A549 (cell line): ENCODE measurements around the gene SLC25A26. TPM values are rescaled to one million over a fixed set of nuclear protein-coding genes. Genes with fewer than 3 reads are reported as not detected.

Source experiments
- ATAC-seq, 2 experiments: fragments of 200-7000 bp in 1 of 2; fragments of >200 bp in 1 of 2; cut with Nextera tagmentation in 1 of 2; cut with Tn5 transposase in 1 of 2; 3 replicates each; pipeline versions ENCODE4 v1.8.0 to v1.9.1; 2018 to 2020; ENCODE audit warnings: mild to moderate bottlenecking in 1 of 2, moderate library complexity in 1 of 2
- CTCF ChIA-PET: fragments of 300-600 bp; sonication (Branson Sonifier 250); formaldehyde crosslinking; extraction: SDS; loops from one replicate; lab custom pipeline; 2021; ENCODE audit warnings: antibody characterized with exemption, inconsistent platforms; lab: Yijun Ruan, JAX
- POLR2A ChIA-PET: fragments of 350-600 bp; formaldehyde crosslinking; extraction: SDS; loops from one replicate; lab custom pipeline; 2021; ENCODE audit warnings: antibody characterized with exemption, inconsistent platforms; lab: Yijun Ruan, JAX
- DNase-seq, 2 experiments: peaks; one replicate each; pipeline versions ENCODE4 v3.0.0 to v3.0.0-alpha.2; 2011 to 2016; ENCODE audit warnings: low read depth in 1 of 2, low spot score in 1 of 2
- FAIRE-seq: peaks from 2 replicates; lab custom pipeline; 2011; peaks lifted over from hg19 to GRCh38; lab: Jason Lieb, UNC
- H3K27ac ChIP-seq, 2 experiments: fragments of >200 bp; sonication (Bioruptor Twin); formaldehyde crosslinking; 3 replicates each; pipeline ENCODE4 v1.5.1; 2016 to 2017
- H3K4me1 ChIP-seq: fragments of >200 bp; sonication (Bioruptor Twin); formaldehyde crosslinking; 3 replicates; pipeline ENCODE4 v1.6.1; 2016
- H3K4me2 ChIP-seq: fragments of >200 bp; sonication (Bioruptor Twin); formaldehyde crosslinking; 3 replicates; pipeline ENCODE4 v1.6.1; 2016
- H3K4me3 ChIP-seq: fragments of >200 bp; sonication (Bioruptor Twin); formaldehyde crosslinking; 3 replicates; pipeline ENCODE4 v1.5.1; 2016
- H3K9me3 ChIP-seq: fragments of >200 bp; sonication (Bioruptor Twin); formaldehyde crosslinking; 3 replicates; pipeline ENCODE4 v1.6.1; 2016
- BHLHE40 ChIP-seq: IDR thresholded peaks from 2 replicates; pipeline ENCODE4 v1.6.1; 2012; ENCODE audit warnings: low read depth, low read length, inconsistent platforms
- CBX8 ChIP-seq: fragments of 200-600 bp; sonication (generic); IDR thresholded peaks from 2 replicates; pipeline ENCODE4 v1.6.1; 2016
- CHD2 ChIP-seq: fragments of 150-350 bp; IDR thresholded peaks from 2 replicates; pipeline ENCODE4 v1.6.1; 2014; ENCODE audit warnings: low read length; ENCODE audit not compliant: partially characterized antibody
- CHD4 ChIP-seq: fragments of 200-600 bp; sonication (generic); IDR thresholded peaks from 2 replicates; pipeline ENCODE4 v1.6.1; 2016; ENCODE audit warnings: antibody characterized with exemption, mild to moderate bottlenecking, borderline replicate concordance
- E2F6 ChIP-seq: IDR thresholded peaks from 2 replicates; pipeline ENCODE4 v1.6.1; 2012; ENCODE audit warnings: low read depth, borderline replicate concordance
- EHMT2 ChIP-seq: fragments of 200-600 bp; sonication (generic); IDR thresholded peaks from 2 replicates; pipeline ENCODE4 v1.6.1; 2016; ENCODE audit warnings: antibody characterized with exemption, low read depth, mild to moderate bottlenecking, moderate library complexity
- ELK1 ChIP-seq: fragments of 150-350 bp; IDR thresholded peaks from 2 replicates; pipeline ENCODE4 v1.6.1; 2014; ENCODE audit warnings: low read depth, mild to moderate bottlenecking, low read length
- EP300 ChIP-seq, 2 experiments: fragments of >200 bp; sonication (Bioruptor Twin); formaldehyde crosslinking; IDR thresholded peaks; 2 replicates in 1 of 2; 3 replicates in 1 of 2; pipeline ENCODE4 v1.6.1; 2016 to 2017
- FOSL2 ChIP-seq, 2 experiments: fragments of 450-650 bp in 1 of 2; fragments of >200 bp in 1 of 2; sonication (Bioruptor Twin) in 1 of 2; formaldehyde crosslinking; IDR thresholded peaks; 2 replicates each; pipeline versions ENCODE4 v1.5.0 to v1.6.1; 2016 to 2020; ENCODE audit warnings: mild to moderate bottlenecking in 1 of 2, moderate library complexity in 1 of 2
- FOXS1 ChIP-seq: fragments of 250-450 bp; sonication (Bioruptor Pico); IDR thresholded peaks from 2 replicates; pipeline ENCODE4 v1.5.0; 2020; ENCODE audit warnings: mild to moderate bottlenecking, moderate library complexity
- GATA3 ChIP-seq: IDR thresholded peaks from 2 replicates; pipeline ENCODE4 v1.6.1; 2012; ENCODE audit warnings: borderline replicate concordance
- HDAC2 ChIP-seq: fragments of 200-600 bp; sonication (generic); IDR thresholded peaks from 2 replicates; pipeline ENCODE4 v1.6.1; 2016
- HEYL ChIP-seq: fragments of 250-450 bp; sonication (Bioruptor Pico); IDR thresholded peaks from 2 replicates; pipeline ENCODE4 v1.8.0; 2021; ENCODE audit warnings: mild to moderate bottlenecking, moderate library complexity
- HOXA7 ChIP-seq: fragments of 250-450 bp; sonication (Bioruptor Pico); IDR thresholded peaks from 2 replicates; pipeline ENCODE4 v1.5.0; 2020; ENCODE audit warnings: mild to moderate bottlenecking, moderate library complexity
- HOXB5 ChIP-seq: fragments of 250-450 bp; sonication (Bioruptor Pico); IDR thresholded peaks from 2 replicates; pipeline ENCODE4 v1.5.0; 2020; ENCODE audit warnings: mild to moderate bottlenecking, moderate library complexity
- JUN ChIP-seq, 2 experiments: fragments of >200 bp; sonication (Bioruptor Twin); formaldehyde crosslinking; IDR thresholded peaks; 2 replicates in 1 of 2; 3 replicates in 1 of 2; pipeline ENCODE4 v1.6.1; 2016 to 2017
- KDM5A ChIP-seq: fragments of 200-600 bp; sonication (generic); IDR thresholded peaks from 2 replicates; pipeline ENCODE4 v1.6.1; 2016; ENCODE audit warnings: antibody characterized with exemption, mild to moderate bottlenecking
- MAX ChIP-seq: IDR thresholded peaks from 2 replicates; pipeline ENCODE4 v1.6.1; 2012
- MAZ ChIP-seq: fragments of 150-350 bp; IDR thresholded peaks from 2 replicates; pipeline ENCODE4 v1.6.1; 2014; ENCODE audit warnings: antibody characterized with exemption, low read depth, low read length, borderline replicate concordance
- NPAS2 ChIP-seq: fragments of 250-450 bp; sonication (Bioruptor Pico); IDR thresholded peaks from 2 replicates; pipeline ENCODE4 v1.8.0; 2022; ENCODE audit warnings: mild to moderate bottlenecking, moderate library complexity, borderline replicate concordance
- NR3C1 ChIP-seq: fragments of >200 bp; sonication (Bioruptor Twin); formaldehyde crosslinking; IDR thresholded peaks from 3 replicates; pipeline ENCODE4 v1.6.1; 2017
- PBX3 ChIP-seq: IDR thresholded peaks from 2 replicates; pipeline ENCODE4 v1.6.1; 2012
- PHF8 ChIP-seq: fragments of 200-600 bp; sonication (generic); IDR thresholded peaks from 2 replicates; pipeline ENCODE4 v1.6.1; 2016; ENCODE audit warnings: low read depth, mild to moderate bottlenecking, antibody characterized with exemption, moderate library complexity, borderline replicate concordance
- POLR2A ChIP-seq: IDR thresholded peaks from 2 replicates; pipeline ENCODE4 v1.6.1; 2012; ENCODE audit warnings: mild to moderate bottlenecking, low read length
- RARB ChIP-seq: fragments of 250-450 bp; sonication (Bioruptor Pico); IDR thresholded peaks from 2 replicates; pipeline ENCODE4 v1.8.0; 2021; ENCODE audit warnings: mild to moderate bottlenecking, moderate library complexity
- RCOR1 ChIP-seq: fragments of 150-350 bp; IDR thresholded peaks from 2 replicates; pipeline ENCODE4 v1.6.1; 2014; ENCODE audit warnings: antibody characterized with exemption, low read length, low read depth
- REST ChIP-seq: fragments of 200-600 bp; sonication (generic); IDR thresholded peaks from 2 replicates; pipeline ENCODE4 v1.6.1; 2016; ENCODE audit warnings: antibody characterized with exemption, mild to moderate bottlenecking, moderate library complexity
- RNF2 ChIP-seq: fragments of 200-600 bp; sonication (generic); IDR thresholded peaks from 2 replicates; pipeline ENCODE4 v1.6.1; 2016; ENCODE audit warnings: low read depth, mild to moderate bottlenecking, antibody characterized with exemption, moderate library complexity, borderline replicate concordance
- SMC3 ChIP-seq: fragments of >200 bp; sonication (Bioruptor Twin); formaldehyde crosslinking; IDR thresholded peaks from 3 replicates; pipeline ENCODE4 v1.6.1; 2018; ENCODE audit warnings: inconsistent platforms
- TFCP2L1 ChIP-seq: fragments of 250-450 bp; sonication (Bioruptor Pico); IDR thresholded peaks from 2 replicates; pipeline ENCODE4 v1.5.0; 2021; ENCODE audit warnings: mild to moderate bottlenecking
- USF2 ChIP-seq: fragments of 450-650 bp; IDR thresholded peaks from 2 replicates; pipeline ENCODE4 v1.6.1; 2014; ENCODE audit warnings: antibody characterized with exemption
- ZC3H11A ChIP-seq: fragments of 450-650 bp; IDR thresholded peaks from 2 replicates; pipeline ENCODE4 v1.6.1; 2014; ENCODE audit warnings: antibody characterized with exemption, mild to moderate bottlenecking
- ZSCAN20 ChIP-seq: fragments of 250-450 bp; sonication (Bioruptor Pico); IDR thresholded peaks from 2 replicates; pipeline ENCODE4 v1.8.0; 2022; ENCODE audit warnings: mild to moderate bottlenecking, moderate library complexity
- WGBS: methylation state at CpG from one replicate; pipeline ENCODE4 v1.1.6; 2017; ENCODE audit errors: missing lambda C conversion rate; 5-methylcytosine and 5-hydroxymethylcytosine counted together
- polyA minus RNA-seq: library from RNA; depleted of rRNA, polyadenylated mRNA; stranded (reverse); fragments of >200 nt; gene quantifications from 2 replicates; pipeline ENCODE4 v1.2.3, GENCODE V29; 2011; rRNA and poly(A)+ RNA removed
- polyA plus RNA-seq, 4 experiments: library from polyadenylated mRNA; depleted of rRNA in 3 of 4; stranded (reverse); fragments of >200 nt; fragmentation: RNase III in 1 of 4; extraction: RNeasy Plus Mini Kit Qiagen cat#74134 plus additional on column Dnase treatment in 1 of 4; gene quantifications; 2 replicates in 3 of 4; 3 replicates in 1 of 4; pipeline ENCODE4 v1.2.3, GENCODE V29; 2011 to 2017

SLC25A26 gene
- 30.2 and 30.5 TPM in 2 replicates for polyA plus RNA-seq (2011; rRNA removed)
- polyA plus RNA-seq (2012; cell fraction: cytosol; rRNA removed), result 15.8 and 15.9 TPM in 2 replicates
- 6.2 and 12.3 TPM in 2 replicates for polyA plus RNA-seq (2012; cell fraction: nucleus; rRNA removed)
- 12.7 to 15.3 TPM (median 13.0 TPM) in 3 replicates for polyA plus RNA-seq (2017; fragmentation: RNase III; extraction: RNeasy Plus Mini Kit Qiagen cat#74134 plus additional on column Dnase treatment)
- polyA minus RNA-seq, result 12.6 and 13.6 TPM in 2 replicates

- TF ChIP-seq PBX3, result no peak
- peak; percentile 94 for TF ChIP-seq USF2
- no peak for TF ChIP-seq CHD4
- TF ChIP-seq FOXS1 (CRISPR knock-in tag), result no peak
- TF ChIP-seq EHMT2, result no peak
- peak; percentile 57; the same call in 1 of the 2 replicates for TF ChIP-seq NPAS2
- TF ChIP-seq ZSCAN20, result no peak
- peak; percentile 93 for TF ChIP-seq BHLHE40
- TF ChIP-seq KDM5A, result peak; percentile 94
- no peak for TF ChIP-seq CBX8
- TF ChIP-seq REST, result peak; percentile 81
- no peak for TF ChIP-seq HOXB5
- no peak for TF ChIP-seq NR3C1
- no peak for TF ChIP-seq RCOR1
- TF ChIP-seq MAZ, result 0 out of 2 replicates have a peak, but pooled peaks have one; percentile 25
- no peak for TF ChIP-seq SMC3
- no peak for TF ChIP-seq RARB (CRISPR knock-in tag)
- TF ChIP-seq RNF2, result no peak
- no peak for TF ChIP-seq TFCP2L1 (CRISPR knock-in tag)
- peak; percentile 87 for TF ChIP-seq CHD2
- 0 out of 2 replicates have a peak, but pooled peaks have one; percentile 55 for TF ChIP-seq E2F6
- TF ChIP-seq HEYL (CRISPR knock-in tag), result no peak
- TF ChIP-seq POLR2A, result peak; percentile 58
- TF ChIP-seq JUN (IDR thresholded peaks at IDR 0.05), result peak in 1 of 2 experiments; percentile 42; a peak in 1 of 5 replicates
- no peak for TF ChIP-seq HOXA7 (CRISPR knock-in tag)
- no peak for TF ChIP-seq ZC3H11A
- no peak for TF ChIP-seq FOSL2 (IDR thresholded peaks at IDR 0.05)
- TF ChIP-seq FOSL2 (CRISPR knock-in tag; IDR thresholded peaks at IDR 0.05), result 0 out of 2 replicates have a peak, but pooled peaks have one; percentile 17
- TF ChIP-seq HDAC2, result peak; percentile 49; the same call in 1 of the 2 replicates
- peak; percentile 97 for TF ChIP-seq MAX
- TF ChIP-seq EP300 (IDR thresholded peaks at IDR 0.05), result no peak
- peak; percentile 82; the same call in 1 of the 2 replicates for TF ChIP-seq PHF8
- TF ChIP-seq ELK1, result no peak
- TF ChIP-seq GATA3, result peak; percentile 41; the same call in 1 of the 2 replicates
- TF ChIP-seq, all 56 proteins: peak for 15
- ChIA-PET POLR2A (no interaction called here), CTCF (no interaction called here)
- peak; percentile 86 to 93 for DNase-seq
- FAIRE-seq, result no peak
- ATAC-seq, result peak; percentile 98
- Histone ChIP-seq H3K4me2 (peak within 1 kb of the TSS; percentile 81), H3K27ac (peak within 1 kb of the TSS; percentile 89 to 94), H3K4me1 (no peaks in the 10 kb centered on the region), H3K9me3 (no peaks in the 10 kb centered on the region), H3K4me3 (peak within 1 kb of the TSS; percentile 80)
- under 1% methylated on average over 27 of the region's 56 CpGs for WGBS
Observed at GRCh38 chr3:66220602-66221377, at the start of gene SLC25A26. Gene SLC25A26, plus strand, starts transcription at chr3:66221001. Its CDS starts 94 bp downstream, at chr3:66221095.
